Adrenal gland (tissue), 5 donors: Measurements from ENCODE around the gene DSCAML1.

ENCODE experiments used
- CTCF ChIP-seq, 6 experiments: fragments of 450-650 bp in 4 of 6; fragments of 200-600 bp in 2 of 6; sonication (generic) in 1 of 6; IDR thresholded peaks; 1 replicate in 5 of 6; 2 replicates in 1 of 6; pipeline versions ENCODE4 v1.5.1 to v1.8.0; 2016 to 2021; ENCODE audit warnings: antibody characterized with exemption in 6 of 6, mild to moderate bottlenecking in 2 of 6, moderate library complexity in 1 of 6
- POLR2A ChIP-seq, 2 donors: fragments of 450-650 bp; IDR thresholded peaks; one replicate each; pipeline ENCODE4 v1.6.1; 2017; ENCODE audit warnings: antibody characterized with exemption in 2 of 2, mild to moderate bottlenecking in 2 of 2, moderate library complexity in 1 of 2
- donor health status: DM: no; HTN: no; CAD: no.

GRCh38 chr11:117517097-117517496, 279.9 kb downstream of the DSCAML1 start:
- no peak for TF ChIP-seq CTCF (IDR thresholded peaks at IDR 0.05)
- TF ChIP-seq POLR2A (IDR thresholded peaks at IDR 0.05) = no peak
